GM06990 (cell line): ENCODE data around the gene CNTFR.

Experiments
- DNase-seq: peaks from one replicate; pipeline ENCODE4 v3.0.0-alpha.2; 2011; ENCODE audit not compliant: insufficient read length; ENCODE audit errors: extremely low read depth
- H3K27me3 ChIP-seq: replicated peaks from 2 replicates; pipeline ENCODE4 v1.6.0; 2011; ENCODE audit warnings: low read length; ENCODE audit not compliant: control insufficient read depth, insufficient read depth
- H3K36me3 ChIP-seq: 2 replicates; pipeline ENCODE4 v1.5.1; 2011; ENCODE audit warnings: low read length; ENCODE audit not compliant: control insufficient read depth, insufficient read depth
- H3K4me3 ChIP-seq: replicated peaks from 2 replicates; pipeline ENCODE4 v1.5.1; 2011; ENCODE audit warnings: low read depth, mild to moderate bottlenecking, control low read depth, low read length
- CTCF ChIP-seq: IDR thresholded peaks from 2 replicates; pipeline ENCODE4 v1.5.1; 2011; ENCODE audit warnings: low read length, control low read depth, mild to moderate bottlenecking, inconsistent platforms; ENCODE audit not compliant: insufficient read depth, poor library complexity, severe bottlenecking

The CNTFR gene

GRCh38 chr9:34620061-34620994, 30.8 kb upstream of the CNTFR start, which contains the start of gene DCTN3:
DCTN3 (minus strand) TSS chr9:34620495; CDS start chr9:34620464, 31 bp downstream.
- no peaks in the 10 kb centered on the region; the same call in 1 of the 2 replicates for H3K27me3 ChIP-seq
- TF ChIP-seq CTCF, result no peak
- H3K4me3 ChIP-seq, result peak within 1 kb of the TSS; percentile 92
- DNase-seq, result peak; percentile 82
- peaks cover 9% of the 10 kb centered on the region for H3K36me3 ChIP-seq

GRCh38 chr9:34615132-34615531, 25.6 kb upstream of the CNTFR start:
- DNase-seq, result no peak
- no peaks in the 10 kb centered on the region for H3K27me3 ChIP-seq
- TF ChIP-seq CTCF, result no peak
- H3K4me3 ChIP-seq, result no peak overlapping the region
- H3K36me3 ChIP-seq, result peaks cover 18% of the 10 kb centered on the region

GRCh38 chr9:34612788-34613390, 23.4 kb upstream of the CNTFR start:
- H3K36me3 ChIP-seq, result peaks cover 18% of the 10 kb centered on the region
- H3K4me3 ChIP-seq, result peak overlapping the region; percentile 52
- DNase-seq, result peak; percentile 50
- peak; percentile 90 for TF ChIP-seq CTCF
- no peaks in the 10 kb centered on the region for H3K27me3 ChIP-seq

GRCh38 chr9:34611811-34612787, 22.6 kb upstream of the CNTFR start, which contains the start of gene RPP25L:
RPP25L (minus strand) TSS chr9:34612097; CDS start chr9:34611296, 801 bp downstream.
- no peak for TF ChIP-seq CTCF
- peak; percentile 91 for DNase-seq
- H3K4me3 ChIP-seq, result peak within 1 kb of the TSS; percentile 80
- H3K27me3 ChIP-seq, result no peaks in the 10 kb centered on the region
- H3K36me3 ChIP-seq, result peaks cover 14% of the 10 kb centered on the region

GRCh38 chr9:34611251-34611810, 21.8 kb upstream of the CNTFR start:
- peak; percentile 15 for DNase-seq
- peak overlapping the region; percentile 80 for H3K4me3 ChIP-seq
- peak; percentile 9 for TF ChIP-seq CTCF
- H3K36me3 ChIP-seq, result peaks cover 9% of the 10 kb centered on the region
- no peaks in the 10 kb centered on the region for H3K27me3 ChIP-seq
